ENCODE results near the gene CRHBP. TPM values are rescaled to one million over a fixed set of nuclear protein-coding genes. Genes with fewer than 3 reads are reported as not detected.
"Not testable (repeated sequence)": the region's sequence is repeated elsewhere in the genome, so short reads cannot be mapped to it uniquely, and the experiment has no call there.

The CRHBP gene
- total RNA-seq (2014; rRNA removed), result 0.13 TPM in 1 of 2 replicates, not detected in the other
- polyA plus RNA-seq (2012), result not detected

GRCh38 chr5:76952795-76953536 is at the start of gene CRHBP:
CRHBP (plus strand) TSS chr5:76953045; CDS start chr5:76953135, 90 bp downstream.
- DNase-seq (ENCODE audit: low read depth), result peak; percentile 8

- DNase-seq (ENCODE audit: low read depth), result no peak
These were observed 44.7 kb upstream of the CRHBP start for GRCh38 chr5:76908166-76908565.

- not testable (repeated sequence) for DNase-seq (ENCODE audit: low read depth)
These were observed 42.4 kb upstream of the CRHBP start for GRCh38 chr5:76910344-76910933.

- DNase-seq (ENCODE audit: low read depth), result not testable (repeated sequence)
These were observed 38.2 kb upstream of the CRHBP start for GRCh38 chr5:76914671-76915070.

- no peak for DNase-seq (ENCODE audit: low read depth)
These were observed 34.3 kb upstream of the CRHBP start for GRCh38 chr5:76918539-76918938.

- DNase-seq (ENCODE audit: low read depth), result no peak
These were observed 32.4 kb upstream of the CRHBP start for GRCh38 chr5:76920491-76920890.

- DNase-seq (ENCODE audit: low read depth), result no peak
These were observed 26.3 kb upstream of the CRHBP start for GRCh38 chr5:76926329-76927105.

- no peak for DNase-seq (ENCODE audit: low read depth)
These were observed 24.9 kb upstream of the CRHBP start for GRCh38 chr5:76927961-76928360.

- no peak for DNase-seq (ENCODE audit: low read depth)
These were observed 22.8 kb upstream of the CRHBP start for GRCh38 chr5:76930083-76930482.

GRCh38 chr5:76938177-76938576 is 14.7 kb upstream of the CRHBP start:
- DNase-seq (ENCODE audit: low read depth), result no peak

- DNase-seq (ENCODE audit: low read depth), result peak; percentile 4
These were observed 11.8 kb upstream of the CRHBP start for GRCh38 chr5:76941000-76941399.

- DNase-seq (ENCODE audit: low read depth), result peak; percentile 10
These were observed 11.4 kb upstream of the CRHBP start for GRCh38 chr5:76941442-76941841.

- peak; percentile 84 for DNase-seq (ENCODE audit: low read depth)
These were observed 10.3 kb upstream of the CRHBP start for GRCh38 chr5:76942581-76942980.

GRCh38 chr5:76943006-76943405 is 9.8 kb upstream of the CRHBP start:
- DNase-seq (ENCODE audit: low read depth), result no peak

- DNase-seq (ENCODE audit: low read depth), result no peak
These were observed 8.2 kb upstream of the CRHBP start for GRCh38 chr5:76944638-76945037.

GRCh38 chr5:76945238-76945637 is 7.6 kb upstream of the CRHBP start:
- DNase-seq (ENCODE audit: low read depth), result not testable (repeated sequence)

GRCh38 chr5:76946090-76946489 is 6.8 kb upstream of the CRHBP start:
- DNase-seq (ENCODE audit: low read depth), result no peak

- no peak for DNase-seq (ENCODE audit: low read depth)
These were observed 5.8 kb upstream of the CRHBP start for GRCh38 chr5:76947082-76947503.

GRCh38 chr5:76953551-76954382 is 922 bp downstream of the CRHBP start:
- peak; percentile 12 for DNase-seq (ENCODE audit: low read depth)

- no peak for DNase-seq (ENCODE audit: low read depth)
These were observed 1.5 kb downstream of the CRHBP start for GRCh38 chr5:76954383-76954763.

- no peak for DNase-seq (ENCODE audit: low read depth)
These were observed 3.2 kb downstream of the CRHBP start for GRCh38 chr5:76956033-76956432.
